Pulmonary artery endothelial cell (primary cell): Measurements from ENCODE around the gene ALAS1. TPM values are rescaled to one million over a fixed set of nuclear protein-coding genes. Genes with fewer than 3 reads are reported as not detected.

Experiments
- DNase-seq: peaks from one replicate; pipeline ENCODE4 v3.0.0-alpha.2; 2011; ENCODE audit warnings: low read depth, low spot score
- total RNA-seq: library from RNA; depleted of rRNA; stranded (reverse); fragments of >200 nt; gene quantifications from 2 replicates; pipeline ENCODE4 v1.2.3, GENCODE V29; 2014

ALAS1 gene
- total RNA-seq, 1 donor from 2014 or later = 58.4 TPM

- no peak for DNase-seq
Measured at GRCh38 chr3:52248816-52249547, 51.0 kb downstream of the ALAS1 start.

GRCh38 chr3:52249683-52250082 lies 51.7 kb downstream of the ALAS1 start:
- DNase-seq = no peak

- no peak for DNase-seq
Measured at GRCh38 chr3:52250122-52250521, 52.2 kb downstream of the ALAS1 start.

GRCh38 chr3:52253314-52254304 lies 55.6 kb downstream of the ALAS1 start:
- DNase-seq = no peak

- no peak for DNase-seq
Measured at GRCh38 chr3:52254608-52255007, 56.6 kb downstream of the ALAS1 start.

GRCh38 chr3:52256159-52256558 lies 58.2 kb downstream of the ALAS1 start:
- no peak for DNase-seq

- DNase-seq = no peak
Measured at GRCh38 chr3:52256622-52257021, 58.7 kb downstream of the ALAS1 start.

- no peak for DNase-seq
Measured at GRCh38 chr3:52257911-52258310, 60.0 kb downstream of the ALAS1 start.

GRCh38 chr3:52259035-52259434 lies 61.1 kb downstream of the ALAS1 start:
- no peak for DNase-seq

- DNase-seq = no peak
Measured at GRCh38 chr3:52259448-52259847, 61.5 kb downstream of the ALAS1 start.

- no peak for DNase-seq
Measured at GRCh38 chr3:52262447-52262846, 64.5 kb downstream of the ALAS1 start.

Other genes starting within 250 kb of the ALAS1 start
- 0.07 TPM in 2 replicates for gene GPR62, start 242.8 kb upstream of the ALAS1 start, total RNA-seq
- gene PCBP4, start 230.7 kb upstream of the ALAS1 start, total RNA-seq = 31.1 and 32.2 TPM in 2 replicates
- 12.1 and 17.8 TPM in 2 replicates for gene ABHD14B, start 224.1 kb upstream of the ALAS1 start, total RNA-seq
- 5.0 and 6.7 TPM in 2 replicates for gene ABHD14A, start 223.1 kb upstream of the ALAS1 start, total RNA-seq
- 14.6 and 23.7 TPM in 2 replicates for gene ACY1, start 214.6 kb upstream of the ALAS1 start, total RNA-seq
- gene RPL29, start 202.3 kb upstream of the ALAS1 start, total RNA-seq = 990 and 1,401 TPM in 2 replicates
- 10.7 and 14.4 TPM in 2 replicates for gene DUSP7, start 141.6 kb upstream of the ALAS1 start, total RNA-seq
- gene POC1A, start 43.7 kb upstream of the ALAS1 start, total RNA-seq = 14.9 and 21.2 TPM in 2 replicates
- 0.04 TPM in 1 of 2 replicates, not detected in the other for gene TLR9, start 27.5 kb downstream of the ALAS1 start, total RNA-seq
- gene TWF2, start 41.0 kb downstream of the ALAS1 start, total RNA-seq = 117 and 154 TPM in 2 replicates
- gene PPM1M, start 47.6 kb downstream of the ALAS1 start, total RNA-seq = 15.5 and 15.9 TPM in 2 replicates
- 98.5 and 108 TPM in 2 replicates for gene WDR82, start 80.5 kb downstream of the ALAS1 start, total RNA-seq
- 14.3 and 20.6 TPM in 2 replicates for gene GLYCTK, start 89.7 kb downstream of the ALAS1 start, total RNA-seq
- gene DNAH1, start 118.2 kb downstream of the ALAS1 start, total RNA-seq = 1.3 and 2.5 TPM in 2 replicates
- gene BAP1, start 211.8 kb downstream of the ALAS1 start, total RNA-seq = 83.5 and 91.3 TPM in 2 replicates
- 3.5 and 5.3 TPM in 2 replicates for gene PHF7, start 212.5 kb downstream of the ALAS1 start, total RNA-seq
- 2.1 and 6.4 TPM in 2 replicates for gene SEMA3G, start 246.9 kb downstream of the ALAS1 start, total RNA-seq